ENCODE measurements around the gene ZNF568.

GRCh38 chr19:36915992-36916830 is at the start of gene ZNF568, which contains the start of gene ZNF829:
- TF ChIP-seq POLR2A (IDR thresholded peaks at IDR 0.05; ENCODE audit: low read depth, low read length) (peak; percentile 66), POLR2AphosphoS5 (IDR thresholded peaks at IDR 0.05; ENCODE audit: low read depth, low read length) (peak; percentile 68), POU2F2 (IDR thresholded peaks at IDR 0.05; ENCODE audit: low read depth, low read length) (0 out of 2 replicates have a peak, but pooled peaks have one; percentile 17), TAF1 (IDR thresholded peaks at IDR 0.05; ENCODE audit: low read depth, low read length) (no peak; the same call in 1 of the 2 replicates)

Data from GM12891 (cell line).